GM23248 (cell line): ENCODE results near the gene CIAO1. TPM values are rescaled to one million over a fixed set of nuclear protein-coding genes. Genes with fewer than 3 reads are reported as not detected.
A peak's percentile ranks its signal among the peaks of the same experiment; 100 is the strongest.

ENCODE experiments used
- DNase-seq: peaks from one replicate; pipeline ENCODE4 v3.0.0-alpha.2; 2015
- H2AFZ ChIP-seq: fragments of 200-600 bp; sonication (generic); 2 replicates; pipeline ENCODE4 v1.6.1; 2016; ENCODE audit warnings: antibody characterized with exemption
- H3F3A ChIP-seq: fragments of 200-600 bp; sonication (generic); 2 replicates; pipeline ENCODE4 v1.6.1; 2016; ENCODE audit warnings: mild to moderate bottlenecking, antibody characterized with exemption, mixed run types; ENCODE audit not compliant: insufficient read depth
- H3K27ac ChIP-seq: fragments of 200-600 bp; sonication (generic); 2 replicates; pipeline ENCODE4 v1.5.1; 2016; ENCODE audit warnings: mild to moderate bottlenecking
- H3K27me3 ChIP-seq: fragments of 200-600 bp; sonication (generic); replicated peaks from 2 replicates; pipeline ENCODE4 v1.6.1; 2016; ENCODE audit warnings: mild to moderate bottlenecking; ENCODE audit not compliant: insufficient read depth
- H3K36me3 ChIP-seq: fragments of 200-600 bp; sonication (generic); 2 replicates; pipeline ENCODE4 v1.6.1; 2016; ENCODE audit warnings: low read depth, mild to moderate bottlenecking
- H3K4me1 ChIP-seq: fragments of 200-600 bp; sonication (generic); 2 replicates; pipeline ENCODE4 v1.6.1; 2016; ENCODE audit warnings: mild to moderate bottlenecking; ENCODE audit not compliant: insufficient read depth
- H3K4me2 ChIP-seq: fragments of 200-600 bp; sonication (generic); one replicate; pipeline ENCODE4 v1.6.1; 2016; ENCODE audit warnings: mild to moderate bottlenecking; ENCODE audit not compliant: unreplicated experiment
- H3K4me3 ChIP-seq: fragments of 200-600 bp; sonication (generic); 2 replicates; pipeline ENCODE4 v1.5.1; 2016; ENCODE audit warnings: mild to moderate bottlenecking
- H3K79me2 ChIP-seq: fragments of 200-600 bp; sonication (generic); 2 replicates; pipeline ENCODE4 v1.6.1; 2016; ENCODE audit warnings: mild to moderate bottlenecking; ENCODE audit not compliant: insufficient read depth
- H3K9ac ChIP-seq: fragments of 200-600 bp; sonication (generic); 2 replicates; pipeline ENCODE4 v1.6.1; 2016; ENCODE audit warnings: mild to moderate bottlenecking
- H3K9me2 ChIP-seq: fragments of 200-600 bp; sonication (generic); 2 replicates; pipeline ENCODE4 v1.6.1; 2016; ENCODE audit warnings: mixed run types, mild to moderate bottlenecking, moderate library complexity; ENCODE audit not compliant: insufficient read depth
- H3K9me3 ChIP-seq: fragments of 200-600 bp; sonication (generic); one replicate; pipeline ENCODE4 v1.6.1; 2017; ENCODE audit warnings: low read depth
- H4K20me1 ChIP-seq: fragments of 200-600 bp; sonication (generic); 2 replicates; pipeline ENCODE4 v1.6.0; 2016; ENCODE audit not compliant: insufficient read depth
- EZH2 ChIP-seq: fragments of 200-600 bp; sonication (generic); IDR thresholded peaks from 2 replicates; pipeline ENCODE4 v1.6.1; 2018; ENCODE audit warnings: antibody characterized with exemption, mild to moderate bottlenecking; ENCODE audit not compliant: insufficient read depth, poor library complexity, severe bottlenecking
- EZH2phosphoT487 ChIP-seq: fragments of 200-600 bp; sonication (generic); IDR thresholded peaks from 2 replicates; pipeline ENCODE4 v1.6.1; 2018; ENCODE audit warnings: antibody characterized with exemption, moderate library complexity, mild to moderate bottlenecking, low read depth; ENCODE audit not compliant: insufficient read depth
- WGBS, 2 experiments: methylation state at CpG; one replicate each; pipeline ENCODE4 v1.1.6; 2015 to 2017; ENCODE audit warnings: low lambda C conversion rate in 2 of 2, low coverage in 1 of 2; ENCODE audit errors: missing lambda C conversion rate in 2 of 2; 5-methylcytosine and 5-hydroxymethylcytosine counted together
- in situ Hi-C: fragments of 300-500 bp; cut with MboI; formaldehyde crosslinking; loops from 2 replicates; pipeline ENCODE4 v1.15.0; 2020
- polyA plus RNA-seq: library from polyadenylated mRNA; unstranded; fragments of >200 nt; fragmentation: Nextera tagmentation; extraction: Ambion mirVana; gene quantifications from 2 replicates; pipeline ENCODE4 v1.2.1, GENCODE V29; 2016
- total RNA-seq: library from RNA; depleted of rRNA; stranded (reverse); fragments of >200 nt; shearing (Covaris generic); gene quantifications from 2 replicates; pipeline ENCODE4 v1.2.3, GENCODE V29; 2014

CIAO1 gene
- total and polyA plus RNA-seq, 2 experiments from 2014 or later, result 69.3 to 126 TPM

GRCh38 chr2:96251721-96252292 lies 14.2 kb upstream of the CIAO1 start:
- in situ Hi-C loops, result loop anchor here (25.0 kb wide), 1 partner anchor 240 kb away; no protein-coding TSS in a partner anchor
- no peaks in the 10 kb centered on the region for H3K9me2 ChIP-seq
- peaks cover 28% of the 10 kb centered on the region for H3K79me2 ChIP-seq
- H3K9me3 ChIP-seq, result no peaks in the 10 kb centered on the region
- peaks cover 11% of the 10 kb centered on the region for H3K36me3 ChIP-seq
- TF ChIP-seq EZH2phosphoT487 (no peak), EZH2 (no peak)
- 74 to 75% methylated on average over 6 of the region's 6 CpGs for WGBS, 2 experiments
- H3K9ac ChIP-seq, result no peak overlapping the region
- H4K20me1 ChIP-seq, result no peaks in the 10 kb centered on the region
- H3K4me3 ChIP-seq, result no peak overlapping the region
- no peaks in the 10 kb centered on the region for H3K27me3 ChIP-seq
- peak overlapping the region; percentile 28 for H3K4me2 ChIP-seq
- peaks cover 30% of the 10 kb centered on the region for H3F3A ChIP-seq
- peaks cover 23% of the 10 kb centered on the region for H3K4me1 ChIP-seq
- peak overlapping the region; percentile 26 for H3K27ac ChIP-seq
- peak; percentile 81 for DNase-seq
- no peak overlapping the region for H2AFZ ChIP-seq

DNA sequence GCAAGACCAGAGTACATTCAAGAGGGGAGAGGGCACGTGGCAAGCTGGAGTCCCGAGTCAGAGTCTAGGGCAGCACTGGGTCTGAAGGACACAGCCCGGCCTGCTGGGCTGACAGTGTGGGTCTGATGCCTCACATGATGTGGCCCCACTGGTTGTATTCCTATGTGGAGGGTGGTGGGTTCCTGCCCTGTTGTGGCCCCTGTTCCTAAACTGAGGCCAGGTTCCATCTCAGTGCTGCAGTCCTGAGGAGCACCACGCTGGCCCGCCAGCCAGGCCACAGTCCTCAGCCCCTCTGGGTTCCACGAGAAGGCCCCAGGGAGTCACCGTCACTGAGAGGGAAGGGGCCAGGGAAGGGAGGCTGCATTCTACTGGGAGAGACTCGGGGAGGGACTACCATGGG lies 13.5 kb upstream of the CIAO1 start:
- no peak overlapping the region for H3K27ac ChIP-seq
- in situ Hi-C loops, result loop anchor here (25.0 kb wide), 1 partner anchor 240 kb away; no protein-coding TSS in a partner anchor

GRCh38 chr2:96253006-96253405 lies 13.0 kb upstream of the CIAO1 start:
- no peaks in the 10 kb centered on the region for H3K9me3 ChIP-seq
- in situ Hi-C loops, result loop anchor here (25.0 kb wide), 1 partner anchor 241 kb away; no protein-coding TSS in a partner anchor
- peaks cover 11% of the 10 kb centered on the region for H3K36me3 ChIP-seq
- TF ChIP-seq EZH2 (no peak), EZH2phosphoT487 (no peak)
- H4K20me1 ChIP-seq, result no peaks in the 10 kb centered on the region
- H3F3A ChIP-seq, result peaks cover 30% of the 10 kb centered on the region
- no peak for DNase-seq
- H3K27ac ChIP-seq, result no peak overlapping the region
- H3K9me2 ChIP-seq, result no peaks in the 10 kb centered on the region
- H3K4me1 ChIP-seq, result peaks cover 23% of the 10 kb centered on the region
- H3K9ac ChIP-seq, result no peak overlapping the region
- H2AFZ ChIP-seq, result no peak overlapping the region
- H3K4me3 ChIP-seq, result no peak overlapping the region
- H3K79me2 ChIP-seq, result peaks cover 40% of the 10 kb centered on the region
- WGBS, 2 experiments, result 94 to 99% methylated on average over 7 of the region's 7 CpGs
- no peak overlapping the region for H3K4me2 ChIP-seq
- H3K27me3 ChIP-seq, result no peaks in the 10 kb centered on the region

More for the DNA sequence above, 13.5 kb upstream of the CIAO1 start:
- 83 to 86% methylated on average over 8 of the region's 8 CpGs for WGBS, 2 experiments
- H3K4me3 ChIP-seq, result no peak overlapping the region
- H3K9ac ChIP-seq, result no peak overlapping the region
- no peaks in the 10 kb centered on the region for H3K9me3 ChIP-seq
- no peak overlapping the region for H2AFZ ChIP-seq
- DNase-seq, result no peak
- no peaks in the 10 kb centered on the region for H4K20me1 ChIP-seq
- TF ChIP-seq EZH2phosphoT487 (no peak), EZH2 (no peak)
- H3K4me1 ChIP-seq, result peaks cover 23% of the 10 kb centered on the region
- no peaks in the 10 kb centered on the region for H3K9me2 ChIP-seq
- no peaks in the 10 kb centered on the region for H3K27me3 ChIP-seq
- peaks cover 11% of the 10 kb centered on the region for H3K36me3 ChIP-seq
- H3K79me2 ChIP-seq, result peaks cover 35% of the 10 kb centered on the region
- H3K4me2 ChIP-seq, result no peak overlapping the region
- H3F3A ChIP-seq, result peaks cover 30% of the 10 kb centered on the region

GRCh38 chr2:96254571-96254970 lies 11.5 kb upstream of the CIAO1 start:
- H3K79me2 ChIP-seq, result peaks cover 55% of the 10 kb centered on the region
- no peaks in the 10 kb centered on the region for H4K20me1 ChIP-seq
- H3K27me3 ChIP-seq, result no peaks in the 10 kb centered on the region
- no peak overlapping the region for H3K4me2 ChIP-seq
- no peak overlapping the region for H3K9ac ChIP-seq
- H3K4me1 ChIP-seq, result peaks cover 23% of the 10 kb centered on the region
- no peak overlapping the region for H3K27ac ChIP-seq
- no peaks in the 10 kb centered on the region for H3K9me3 ChIP-seq
- no peak for DNase-seq
- 85 to 88% methylated on average over 11 of the region's 11 CpGs for WGBS, 2 experiments
- H2AFZ ChIP-seq, result no peak overlapping the region
- no peak overlapping the region for H3K4me3 ChIP-seq
- H3F3A ChIP-seq, result peaks cover 33% of the 10 kb centered on the region
- TF ChIP-seq EZH2, result no peak
- TF ChIP-seq EZH2phosphoT487, result no peak
- H3K9me2 ChIP-seq, result no peaks in the 10 kb centered on the region
- H3K36me3 ChIP-seq, result peaks cover 11% of the 10 kb centered on the region
- in situ Hi-C loops, result loop anchor here (25.0 kb wide), 1 partner anchor 242 kb away; no protein-coding TSS in a partner anchor
